MG63 (cell line): ENCODE data around the gene TP73. TPM values are rescaled to one million over a fixed set of nuclear protein-coding genes. Genes with fewer than 3 reads are reported as not detected.

Source experiments
- DNase-seq: peaks from one replicate; pipeline ENCODE4 v3.0.0-alpha.2; 2020
- H3K27me3 ChIP-seq: fragments of 250-450 bp; sonication (Bioruptor Pico); 2 replicates; pipeline ENCODE4 v1.5.1; 2020; ENCODE audit warnings: mild to moderate bottlenecking, moderate library complexity
- H3K36me3 ChIP-seq: fragments of 250-450 bp; sonication (Bioruptor Pico); 2 replicates; pipeline ENCODE4 v1.5.1; 2020; ENCODE audit warnings: mild to moderate bottlenecking, moderate library complexity
- H3K4me3 ChIP-seq: fragments of 250-450 bp; sonication (Bioruptor Pico); 2 replicates; pipeline ENCODE4 v1.5.1; 2020; ENCODE audit warnings: mild to moderate bottlenecking, moderate library complexity
- H3K9me3 ChIP-seq: fragments of 250-450 bp; sonication (Bioruptor Pico); 2 replicates; pipeline ENCODE4 v1.5.1; 2020; ENCODE audit warnings: mild to moderate bottlenecking, moderate library complexity
- total RNA-seq: library from RNA; depleted of rRNA; stranded (reverse); fragments of >200 nt; shearing (Covaris generic); gene quantifications from 2 replicates; pipeline ENCODE4 v1.2.3, GENCODE V29; 2014; ENCODE audit warnings: low replicate concordance

Gene TP73
- total RNA-seq, 1 experiment from 2014 or later = 3.1 TPM

GRCh38 chr1:3762151-3762872 lies 110.0 kb downstream of the TP73 start:
- DNase-seq = no peak
- no peak overlapping the region for H3K4me3 ChIP-seq
- H3K36me3 ChIP-seq = no peaks in the 10 kb centered on the region
- no peaks in the 10 kb centered on the region; the same call in 1 of the 2 replicates for H3K27me3 ChIP-seq
- H3K9me3 ChIP-seq = peaks cover 4% of the 10 kb centered on the region; the same call in 1 of the 2 replicates

DNA sequence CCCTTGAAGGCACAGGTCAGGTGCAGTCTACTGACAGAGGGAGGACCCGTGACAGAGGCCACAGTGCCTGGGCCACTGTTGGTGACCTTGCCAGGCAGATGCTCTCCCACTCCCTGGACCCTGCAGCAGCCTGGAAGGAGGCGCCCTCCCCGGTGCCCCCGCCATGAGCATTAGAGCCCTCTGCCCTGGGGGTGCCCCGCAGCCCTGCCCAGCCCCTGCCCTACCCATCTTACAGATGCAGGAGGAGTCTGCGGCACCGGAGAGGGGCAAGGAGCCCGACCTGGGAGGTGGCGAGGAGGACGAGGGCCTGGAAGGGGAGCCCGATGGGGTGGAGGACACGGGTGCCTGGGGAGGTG lies 110.5 kb downstream of the TP73 start:
- DNase-seq = no peak
- H3K27me3 ChIP-seq = no peaks in the 10 kb centered on the region; the same call in 1 of the 2 replicates
- no peaks in the 10 kb centered on the region for H3K36me3 ChIP-seq
- peaks cover 4% of the 10 kb centered on the region; the same call in 1 of the 2 replicates for H3K9me3 ChIP-seq
- H3K4me3 ChIP-seq = no peak overlapping the region

DNA sequence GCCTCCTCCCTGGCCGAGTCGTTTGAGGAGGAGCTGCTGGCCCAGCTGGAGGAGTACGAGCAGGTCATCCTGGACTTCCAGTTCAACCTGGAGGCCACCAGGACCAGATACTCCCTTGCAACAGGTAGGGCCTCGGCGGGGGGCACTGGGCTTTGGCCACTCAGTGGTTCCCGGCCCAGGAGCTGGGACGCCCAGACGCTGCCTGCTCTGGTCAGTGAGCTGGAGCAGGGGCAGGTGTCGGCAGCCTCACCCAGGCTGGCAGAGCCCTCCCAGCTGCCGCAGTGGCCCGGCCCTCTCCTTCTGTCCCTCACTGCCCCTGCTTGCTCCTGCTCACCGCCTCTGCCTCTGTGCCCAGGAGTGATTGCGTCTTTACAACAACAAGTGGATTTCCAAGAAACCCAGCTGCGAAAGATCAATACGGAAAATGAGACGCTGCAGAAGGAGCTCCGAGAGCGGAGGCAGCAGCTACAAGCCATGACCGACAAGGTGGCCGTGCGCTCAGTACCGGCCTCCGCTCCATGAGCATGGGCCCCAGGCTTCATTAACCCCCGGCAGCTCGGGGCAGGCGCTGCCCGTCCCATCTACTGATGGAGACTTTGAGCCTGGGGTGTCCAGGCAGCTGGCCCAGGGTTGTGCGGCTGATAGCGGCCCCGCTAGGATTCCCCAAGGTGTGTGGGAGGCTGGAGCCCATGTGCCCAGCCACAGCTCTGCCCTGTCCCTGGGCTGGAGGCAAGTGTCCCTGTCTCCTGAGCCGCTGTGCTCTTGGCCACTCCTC lies 111.2 kb downstream of the TP73 start:
- Histone ChIP-seq H3K9me3 (peaks cover 4% of the 10 kb centered on the region; the same call in 1 of the 2 replicates), H3K36me3 (no peaks in the 10 kb centered on the region), H3K4me3 (no peak overlapping the region), H3K27me3 (no peaks in the 10 kb centered on the region; the same call in 1 of the 2 replicates)
- DNase-seq = no peak

GRCh38 chr1:3767328-3767925 lies 115.1 kb downstream of the TP73 start:
- no peaks in the 10 kb centered on the region for H3K27me3 ChIP-seq
- H3K36me3 ChIP-seq = no peaks in the 10 kb centered on the region
- no peak overlapping the region for H3K4me3 ChIP-seq
- H3K9me3 ChIP-seq = no peaks in the 10 kb centered on the region
- DNase-seq = no peak

- Histone ChIP-seq H3K27me3 (no peaks in the 10 kb centered on the region), H3K4me3 (no peak overlapping the region), H3K36me3 (no peaks in the 10 kb centered on the region), H3K9me3 (no peaks in the 10 kb centered on the region)
- DNase-seq = no peak
These were observed 116.6 kb downstream of the TP73 start for GRCh38 chr1:3768811-3769390.

DNA sequence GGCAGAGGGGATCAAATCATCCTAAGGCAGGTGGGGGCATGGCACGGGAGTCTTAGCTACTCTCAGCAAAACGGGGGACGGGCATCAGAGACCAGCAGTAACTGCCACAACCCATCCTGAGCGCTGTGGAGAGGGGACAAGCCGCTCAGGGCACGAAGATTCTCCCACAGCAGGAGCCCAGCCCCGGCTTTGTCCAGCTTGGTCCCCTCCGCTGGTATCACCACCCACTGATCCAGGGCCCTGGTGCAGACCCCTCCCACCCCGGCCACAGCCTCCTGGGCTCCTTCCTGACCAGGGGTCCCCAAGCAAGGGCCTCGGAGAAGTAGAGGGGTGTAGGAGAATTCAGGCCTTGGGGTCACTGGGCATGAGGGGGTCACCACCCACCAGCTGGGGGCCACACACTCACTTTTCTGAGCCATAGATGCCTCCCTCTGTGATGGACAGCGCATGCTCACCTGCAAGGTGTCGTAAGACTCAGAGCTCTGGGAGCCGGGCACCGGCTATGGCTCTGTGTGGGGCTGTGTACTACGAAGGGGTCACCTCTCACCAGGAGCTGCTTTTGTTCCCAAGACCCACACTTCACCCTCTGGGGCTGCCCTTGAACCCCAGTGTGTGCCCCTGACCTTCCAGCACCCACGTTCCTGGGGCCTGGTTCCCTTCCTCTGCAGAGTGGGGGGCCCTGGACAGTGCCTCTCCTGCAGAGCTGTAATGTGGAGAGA lies 117.9 kb downstream of the TP73 start:
- H3K4me3 ChIP-seq = no peak overlapping the region
- H3K36me3 ChIP-seq = no peaks in the 10 kb centered on the region
- no peak for DNase-seq
- H3K9me3 ChIP-seq = no peaks in the 10 kb centered on the region
- H3K27me3 ChIP-seq = no peaks in the 10 kb centered on the region

GRCh38 chr1:3771108-3772026 lies 119.1 kb downstream of the TP73 start:
- Histone ChIP-seq H3K27me3 (no peaks in the 10 kb centered on the region), H3K4me3 (peak overlapping the region; percentile 49), H3K36me3 (no peaks in the 10 kb centered on the region), H3K9me3 (no peaks in the 10 kb centered on the region)
- DNase-seq = no peak

DNA sequence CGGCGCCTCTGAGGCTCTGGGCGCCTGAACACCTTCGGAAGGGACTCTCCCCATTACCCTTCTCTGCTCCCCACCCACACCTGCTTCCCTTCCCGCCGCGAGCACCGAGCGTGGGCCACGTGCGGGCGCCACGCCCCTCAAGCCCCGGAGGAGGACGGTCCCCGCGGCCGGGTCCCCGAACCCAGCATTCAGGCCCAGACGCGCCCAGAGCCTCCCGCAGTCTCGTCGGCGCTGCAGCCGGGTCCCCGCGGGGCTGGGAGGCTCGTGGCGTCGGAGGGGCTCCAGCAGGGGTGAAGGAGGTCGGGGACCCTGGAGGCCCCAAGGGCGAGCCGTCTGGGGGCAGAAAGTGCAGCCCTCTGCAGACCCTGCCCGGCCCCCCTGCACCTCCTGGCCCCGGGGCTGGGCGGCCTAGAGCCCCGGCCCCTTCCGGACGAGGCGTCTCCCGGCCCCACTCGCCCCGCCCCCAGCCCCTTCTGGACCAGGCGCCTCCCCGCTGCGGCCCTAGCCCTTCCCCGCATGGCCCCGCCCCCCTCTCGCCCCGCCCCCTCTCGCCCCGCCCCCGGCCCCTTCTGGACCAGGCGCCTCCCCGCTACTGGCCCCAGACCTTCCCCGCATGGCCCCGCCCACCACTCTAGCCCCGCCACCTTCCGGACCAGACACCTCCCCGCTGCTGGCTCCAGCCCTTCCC lies 119.9 kb downstream of the TP73 start:
- Histone ChIP-seq H3K4me3 (peak overlapping the region; percentile 49), H3K36me3 (no peaks in the 10 kb centered on the region), H3K27me3 (no peaks in the 10 kb centered on the region), H3K9me3 (no peaks in the 10 kb centered on the region)
- DNase-seq = peak; percentile 77

- H3K9me3 ChIP-seq = no peaks in the 10 kb centered on the region
- DNase-seq = no peak
These were observed 120.6 kb downstream of the TP73 start, which contains the start of gene SMIM1 for GRCh38 chr1:3772715-3773571. Gene SMIM1 (plus strand): TSS chr1:3772749. CDS start chr1:3775374, 2,625 bp downstream.

DNA sequence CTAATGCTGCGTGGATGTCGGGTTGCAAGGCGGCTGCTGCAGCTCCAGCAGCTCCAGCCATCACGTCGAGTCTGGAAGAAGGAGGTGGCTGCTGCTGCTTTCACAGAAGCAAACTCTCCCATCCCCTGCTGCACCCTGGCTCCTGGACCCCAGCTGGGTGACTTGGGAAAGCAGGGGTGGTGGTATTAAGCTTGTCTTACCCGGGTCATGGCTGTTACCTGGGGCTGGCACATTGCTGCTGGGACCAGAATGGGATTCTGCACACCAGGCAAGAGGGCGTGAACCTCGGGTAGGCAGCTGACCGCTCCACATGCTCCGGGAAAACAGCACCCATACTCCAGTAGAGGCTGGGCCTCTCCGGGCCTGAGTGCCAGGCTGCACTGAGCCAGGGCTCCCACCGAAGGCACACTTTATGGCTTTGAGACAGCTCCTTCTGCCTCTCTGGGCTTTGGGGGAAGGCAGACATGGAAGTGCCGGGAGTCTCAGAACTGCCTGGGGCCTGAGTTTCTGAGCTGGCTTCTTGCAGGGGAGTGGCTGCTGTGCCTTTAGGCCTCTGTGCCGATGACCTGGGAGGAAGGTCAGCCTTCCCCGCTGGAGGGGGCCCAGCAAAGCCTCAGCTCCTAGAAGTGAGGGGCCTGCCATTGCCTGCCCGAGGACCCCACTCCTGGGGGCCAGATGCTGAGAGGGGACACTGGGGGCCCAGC lies 121.4 kb downstream of the TP73 start:
- no peak for DNase-seq

More at GRCh38 chr1:3772715-3773571, 120.6 kb downstream of the TP73 start, which contains the start of gene SMIM1:
- H3K36me3 ChIP-seq = no peaks in the 10 kb centered on the region
- H3K4me3 ChIP-seq = peak within 1 kb of the TSS; percentile 49
- no peaks in the 10 kb centered on the region for H3K27me3 ChIP-seq

GRCh38 chr1:3774276-3774945 lies 122.1 kb downstream of the TP73 start:
- Histone ChIP-seq H3K36me3 (peaks cover 3% of the 10 kb centered on the region), H3K27me3 (no peaks in the 10 kb centered on the region), H3K9me3 (no peaks in the 10 kb centered on the region), H3K4me3 (no peak overlapping the region)
- DNase-seq = no peak

More for the DNA sequence above, 121.4 kb downstream of the TP73 start:
- Histone ChIP-seq H3K36me3 (no peaks in the 10 kb centered on the region; the same call in 1 of the 2 replicates), H3K9me3 (no peaks in the 10 kb centered on the region), H3K4me3 (no peak overlapping the region), H3K27me3 (no peaks in the 10 kb centered on the region)

DNA sequence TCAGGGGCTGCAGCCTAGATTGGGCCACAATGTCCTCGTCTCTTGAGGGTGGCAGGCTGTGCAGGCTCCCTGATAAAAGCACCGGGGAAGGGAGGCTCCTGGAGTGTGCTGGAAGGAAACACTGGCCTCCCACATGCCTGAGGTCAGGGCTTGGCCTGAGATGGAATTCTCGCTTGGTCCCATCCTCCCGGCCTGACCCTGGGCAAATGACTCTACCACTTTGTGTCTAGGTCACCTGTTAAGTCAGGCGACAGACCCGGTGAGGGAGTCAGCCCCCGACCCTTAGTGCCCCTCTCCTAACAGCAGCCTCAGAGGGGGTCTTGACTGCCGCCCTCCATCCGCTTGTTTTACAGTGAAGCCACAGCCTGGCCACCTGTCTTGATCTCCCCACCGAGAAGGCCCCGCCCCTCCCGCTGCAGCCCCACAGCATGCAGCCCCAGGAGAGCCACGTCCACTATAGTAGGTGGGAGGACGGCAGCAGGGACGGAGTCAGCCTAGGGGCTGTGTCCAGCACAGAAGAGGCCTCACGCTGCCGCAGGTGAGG lies 122.7 kb downstream of the TP73 start:
- peaks cover 8% of the 10 kb centered on the region for H3K36me3 ChIP-seq
- peak; percentile 36 for DNase-seq
- H3K9me3 ChIP-seq = no peaks in the 10 kb centered on the region
- no peaks in the 10 kb centered on the region for H3K27me3 ChIP-seq
- H3K4me3 ChIP-seq = no peak overlapping the region
